HL-60/S4 (cell line): ENCODE measurements around the gene NANP.
"Not testable (repeated sequence)": the region's sequence is repeated elsewhere in the genome, so short reads cannot be mapped to it uniquely, and the experiment has no call there.

Experiments used
- in situ Hi-C: fragments of 300-500 bp; cut with MboI; formaldehyde crosslinking; loops from 2 replicates; pipeline ENCODE4 v1.14.3; 2022; ENCODE audit warnings: low sequenced_read_pairs

The NANP gene

GRCh38 chr20:25623736-25624499, at the start of gene NANP:
Gene NANP, minus strand, starts transcription at chr20:25624014. Its CDS starts 66 bp downstream, at chr20:25623948.
- in situ Hi-C loops = no loop called here

GRCh38 chr20:25672659-25673235, 48.9 kb upstream of the NANP start:
- in situ Hi-C loops = no loop called here

GRCh38 chr20:25669826-25670422, 46.1 kb upstream of the NANP start:
- in situ Hi-C loops = no loop called here

GRCh38 chr20:25668446-25668845, 44.6 kb upstream of the NANP start:
- in situ Hi-C loops = no loop called here

GRCh38 chr20:25659999-25660398, 36.2 kb upstream of the NANP start:
- in situ Hi-C loops = no loop called here

GRCh38 chr20:25654487-25654886, 30.7 kb upstream of the NANP start:
- in situ Hi-C loops = no loop called here

GRCh38 chr20:25652866-25653265, 29.1 kb upstream of the NANP start:
- in situ Hi-C loops = not testable (repeated sequence)

- in situ Hi-C loops = loop anchor here (10.0 kb wide), 1 partner anchor 60 kb away; the partner anchor contains the start of gene NINL
These were observed 21.0 kb upstream of the NANP start for GRCh38 chr20:25644814-25645213.

- in situ Hi-C loops = loop anchor here (10.0 kb wide), 1 partner anchor 59 kb away; the partner anchor contains the start of gene NINL
These were observed 19.9 kb upstream of the NANP start for GRCh38 chr20:25643716-25644115.

- in situ Hi-C loops = no loop called here
These were observed 13.4 kb upstream of the NANP start for GRCh38 chr20:25637247-25637646.

GRCh38 chr20:25632940-25633790, 9.4 kb upstream of the NANP start:
- in situ Hi-C loops = no loop called here

- in situ Hi-C loops = not testable (repeated sequence)
These were observed 6.8 kb upstream of the NANP start for GRCh38 chr20:25630615-25631014.

- in situ Hi-C loops = no loop called here
These were observed 6.1 kb upstream of the NANP start for GRCh38 chr20:25629816-25630499.

GRCh38 chr20:25626779-25627178, 3.0 kb upstream of the NANP start:
- in situ Hi-C loops = no loop called here

- in situ Hi-C loops = no loop called here
These were observed 706 bp upstream of the NANP start for GRCh38 chr20:25624500-25624939.

- in situ Hi-C loops = no loop called here
These were observed 534 bp downstream of the NANP start for GRCh38 chr20:25623225-25623735.

GRCh38 chr20:25622450-25623224, 1.2 kb downstream of the NANP start:
- in situ Hi-C loops = no loop called here

- in situ Hi-C loops = no loop called here
These were observed 1.8 kb downstream of the NANP start for GRCh38 chr20:25622049-25622448.

GRCh38 chr20:25619514-25619913, 4.3 kb downstream of the NANP start:
- in situ Hi-C loops = no loop called here
